Body of pancreas (tissue), 4 donors: ENCODE data around the gene RAB6B. TPM values are rescaled to one million over a fixed set of nuclear protein-coding genes. Genes with fewer than 3 reads are reported as not detected.

Experiments used
- ATAC-seq: fragments of 150-250 bp; one replicate; pipeline ENCODE4 v1.9.1; 2016
- DNase-seq, 4 donors: peaks; one replicate each; pipeline ENCODE4 v3.0.0-alpha.2; 2019
- H3K27ac ChIP-seq, 4 donors: fragments of 200-600 bp; sonication (generic); 1 replicate in 3 of 4; 2 replicates in 1 of 4; pipeline versions ENCODE4 v1.5.1 to v1.6.1; 2016 to 2019; ENCODE audit warnings: mild to moderate bottlenecking in 1 of 4, mixed read lengths in 1 of 4, moderate library complexity in 1 of 4
- H3K27me3 ChIP-seq, 2 donors: fragments of 200-600 bp; sonication (generic); one replicate each; pipeline ENCODE4 v1.6.0; 2016; ENCODE audit warnings: mild to moderate bottlenecking in 1 of 2
- H3K36me3 ChIP-seq, 2 donors: fragments of 200-600 bp; sonication (generic); replicated peaks in 1 of 2; 2 replicates each; pipeline ENCODE4 v1.5.1; 2016; ENCODE audit warnings: low read depth in 2 of 2; ENCODE audit not compliant: insufficient read depth in 1 of 2
- H3K4me1 ChIP-seq: fragments of 200-600 bp; sonication (generic); one replicate; pipeline ENCODE4 v1.6.0; 2016
- H3K4me3 ChIP-seq, 2 donors: fragments of 200-600 bp; sonication (generic); 1 replicate in 1 of 2; 2 replicates in 1 of 2; pipeline ENCODE4 v1.5.1; 2016 to 2019
- H3K9me3 ChIP-seq, 3 donors: fragments of 200-600 bp; sonication (generic); 1 replicate in 2 of 3; 2 replicates in 1 of 3; pipeline ENCODE4 v1.5.1; 2016
- CTCF ChIP-seq, 7 experiments: fragments of 450-650 bp in 4 of 7; fragments of 200-600 bp in 3 of 7; sonication (generic) in 3 of 7; IDR thresholded peaks; one replicate each; pipeline ENCODE4 v1.5.1; 2016 to 2019; ENCODE audit warnings: antibody characterized with exemption in 7 of 7
- POLR2A ChIP-seq, 3 donors: fragments of 450-650 bp; IDR thresholded peaks; one replicate each; pipeline ENCODE4 v1.6.1; 2016; ENCODE audit warnings: antibody characterized with exemption in 3 of 3, mild to moderate bottlenecking in 2 of 3
- WGBS, 2 donors: methylation state at CpG; one replicate each; pipeline ENCODE4 v1.1.5; 2017; 5-methylcytosine and 5-hydroxymethylcytosine counted together
- intact Hi-C: fragments of 100-400 bp; cut with DNase I; formaldehyde crosslinking; loops from one replicate; pipeline ENCODE4 v1.15.1; 2023
- total RNA-seq, 2 donors: library from RNA; depleted of rRNA; stranded (reverse); fragments of >200 nt; gene quantifications; one replicate each; pipeline ENCODE4 v1.1.0, GENCODE V29; 2016

RAB6B gene
- total RNA-seq, 2 donors from 2014 or later: 2.6 to 3.0 TPM

- TF ChIP-seq CTCF (IDR thresholded peaks at IDR 0.05) (no peak), POLR2A (IDR thresholded peaks at IDR 0.05) (no peak)
- intact Hi-C loops: no loop called here
- Histone ChIP-seq H3K36me3 (no peaks in the 10 kb centered on the region), H3K27ac (no peak overlapping the region), H3K4me1 (no peaks in the 10 kb centered on the region), H3K4me3 (no peak overlapping the region), H3K9me3 (no peaks in the 10 kb centered on the region), H3K27me3 (no peaks in the 10 kb centered on the region)
- whole genome bisulfite sequencing, 2 donors: 33 to 54% methylated on average over 2 to 4 of the region's 4 CpGs
- ATAC-seq: no peak
- DNase-seq: no peak
Measured at GRCh38 chr3:133842158-133842557, 53.5 kb downstream of the RAB6B start.

GRCh38 chr3:133841196-133841595 lies 54.5 kb downstream of the RAB6B start:
- Histone ChIP-seq H3K4me1 (no peaks in the 10 kb centered on the region), H3K27ac (no peak overlapping the region), H3K27me3 (no peaks in the 10 kb centered on the region), H3K4me3 (no peak overlapping the region), H3K36me3 (no peaks in the 10 kb centered on the region), H3K9me3 (no peaks in the 10 kb centered on the region)
- no peak for DNase-seq
- intact Hi-C loops: no loop called here
- 94 to 96% methylated on average over 3 to 8 of the region's 8 CpGs for WGBS, 2 donors
- no peak for ATAC-seq
- no peak for TF ChIP-seq POLR2A (IDR thresholded peaks at IDR 0.05)
- no peak for TF ChIP-seq CTCF (IDR thresholded peaks at IDR 0.05)

GRCh38 chr3:133840767-133841166 lies 54.9 kb downstream of the RAB6B start:
- ATAC-seq (no peak), DNase-seq (no peak)
- Histone ChIP-seq H3K9me3 (no peaks in the 10 kb centered on the region), H3K27ac (no peak overlapping the region), H3K27me3 (no peaks in the 10 kb centered on the region), H3K4me1 (no peaks in the 10 kb centered on the region), H3K36me3 (no peaks in the 10 kb centered on the region), H3K4me3 (no peak overlapping the region)
- 84 to 92% methylated on average over 2 to 4 of the region's 6 CpGs for WGBS, 2 donors
- intact Hi-C loops: no loop called here
- no peak for TF ChIP-seq POLR2A (IDR thresholded peaks at IDR 0.05)
- no peak for TF ChIP-seq CTCF (IDR thresholded peaks at IDR 0.05)

GRCh38 chr3:133840055-133840737 lies 55.5 kb downstream of the RAB6B start:
- ATAC-seq (no peak), DNase-seq (no peak)
- Histone ChIP-seq H3K27me3 (no peaks in the 10 kb centered on the region), H3K9me3 (no peaks in the 10 kb centered on the region), H3K4me3 (no peak overlapping the region), H3K4me1 (no peaks in the 10 kb centered on the region), H3K27ac (no peak overlapping the region), H3K36me3 (no peaks in the 10 kb centered on the region)
- TF ChIP-seq CTCF (IDR thresholded peaks at IDR 0.05): no peak
- TF ChIP-seq POLR2A (IDR thresholded peaks at IDR 0.05): no peak
- intact Hi-C loops: no loop called here
- WGBS, 2 donors: 84 to 86% methylated on average over 8 to 9 of the region's 9 CpGs
